Tibial artery (tissue), 4 donors: ENCODE data around the gene MYH15.

Experiments
- DNase-seq, 2 donors: peaks; one replicate each; pipeline ENCODE4 v3.0.0-alpha.2; 2019
- H3K27ac ChIP-seq, 2 donors: fragments of 200-600 bp; sonication (generic) in 1 of 2; 1 replicate in 1 of 2; 2 replicates in 1 of 2; pipeline ENCODE4 v1.5.1; 2018 to 2019; ENCODE audit warnings: mild to moderate bottlenecking in 1 of 2
- H3K27me3 ChIP-seq, 2 donors: fragments of 200-600 bp; sonication (generic) in 1 of 2; one replicate each; pipeline versions ENCODE4 v1.5.1 to v1.6.0; 2016 to 2019
- H3K36me3 ChIP-seq, 3 donors: fragments of 200-600 bp; sonication (generic) in 2 of 3; one replicate each; pipeline ENCODE4 v1.5.1; 2016 to 2019; ENCODE audit warnings: mild to moderate bottlenecking in 2 of 3
- H3K4me1 ChIP-seq, 4 donors: fragments of 200-600 bp; sonication (generic) in 2 of 4; 1 replicate in 3 of 4; 2 replicates in 1 of 4; pipeline ENCODE4 v1.5.1; 2016 to 2019
- H3K4me3 ChIP-seq, 2 donors: fragments of 200-600 bp; sonication (generic) in 1 of 2; 1 replicate in 1 of 2; 2 replicates in 1 of 2; pipeline ENCODE4 v1.5.1; 2018 to 2019; ENCODE audit warnings: mild to moderate bottlenecking in 2 of 2
- H3K9me3 ChIP-seq, 3 donors: fragments of 200-600 bp; sonication (generic) in 1 of 3; one replicate each; pipeline ENCODE4 v1.5.1; 2016 to 2019
- CTCF ChIP-seq, 2 experiments: fragments of 200-600 bp in 1 of 2; fragments of 450-650 bp in 1 of 2; IDR thresholded peaks; one replicate each; pipeline ENCODE4 v1.5.1; 2017 to 2019; ENCODE audit warnings: antibody characterized with exemption in 2 of 2, mild to moderate bottlenecking in 1 of 2, moderate library complexity in 1 of 2
- intact Hi-C: fragments of 100-400 bp; cut with DNase I; formaldehyde crosslinking; loops from one replicate; pipeline ENCODE4 v1.15.0; 2023; ENCODE audit warnings: low total_unique reads

MYH15 gene

GRCh38 chr3:108345492-108346205 lies 164.7 kb downstream of the MYH15 start:
- H3K4me1 ChIP-seq: no peaks in the 10 kb centered on the region
- H3K27ac ChIP-seq: no peak overlapping the region
- H3K9me3 ChIP-seq: no peaks in the 10 kb centered on the region
- H3K36me3 ChIP-seq: no peaks in the 10 kb centered on the region
- H3K27me3 ChIP-seq: no peaks in the 10 kb centered on the region
- intact Hi-C loops: no loop called here
- no peak for TF ChIP-seq CTCF (IDR thresholded peaks at IDR 0.05)
- DNase-seq: no peak
- H3K4me3 ChIP-seq: no peak overlapping the region

- no peak overlapping the region for H3K27ac ChIP-seq
- intact Hi-C loops: no loop called here
Measured at GRCh38 chr3:108343491-108343890, 166.9 kb downstream of the MYH15 start.

GRCh38 chr3:108342837-108343486 lies 167.4 kb downstream of the MYH15 start:
- no peak for DNase-seq
- Histone ChIP-seq H3K27me3 (no peaks in the 10 kb centered on the region), H3K27ac (no peak overlapping the region), H3K4me3 (no peak overlapping the region), H3K36me3 (no peaks in the 10 kb centered on the region), H3K4me1 (no peaks in the 10 kb centered on the region), H3K9me3 (no peaks in the 10 kb centered on the region)
- intact Hi-C loops: no loop called here
- TF ChIP-seq CTCF (IDR thresholded peaks at IDR 0.05): no peak

More at GRCh38 chr3:108343491-108343890, 166.9 kb downstream of the MYH15 start:
- DNase-seq: no peak
- no peaks in the 10 kb centered on the region for H3K9me3 ChIP-seq
- H3K27me3 ChIP-seq: no peaks in the 10 kb centered on the region
- H3K36me3 ChIP-seq: no peaks in the 10 kb centered on the region
- no peak for TF ChIP-seq CTCF (IDR thresholded peaks at IDR 0.05)
- H3K4me3 ChIP-seq: no peak overlapping the region
- H3K4me1 ChIP-seq: no peaks in the 10 kb centered on the region

- no peaks in the 10 kb centered on the region for H3K4me1 ChIP-seq
- TF ChIP-seq CTCF (IDR thresholded peaks at IDR 0.05): no peak
- DNase-seq: no peak
- intact Hi-C loops: no loop called here
- H3K27ac ChIP-seq: no peak overlapping the region
- H3K9me3 ChIP-seq: no peaks in the 10 kb centered on the region
- H3K4me3 ChIP-seq: no peak overlapping the region
- H3K36me3 ChIP-seq: no peaks in the 10 kb centered on the region
- no peaks in the 10 kb centered on the region for H3K27me3 ChIP-seq
Measured at GRCh38 chr3:108341911-108342310, 168.5 kb downstream of the MYH15 start.

- no peak for DNase-seq
- Histone ChIP-seq H3K27me3 (no peaks in the 10 kb centered on the region), H3K36me3 (no peaks in the 10 kb centered on the region), H3K4me3 (no peak overlapping the region), H3K9me3 (no peaks in the 10 kb centered on the region), H3K27ac (no peak overlapping the region), H3K4me1 (no peaks in the 10 kb centered on the region)
- intact Hi-C loops: no loop called here
- no peak for TF ChIP-seq CTCF (IDR thresholded peaks at IDR 0.05)
Measured at GRCh38 chr3:108338901-108339545, 171.4 kb downstream of the MYH15 start.
